ENCODE results near the gene AXIN1. TPM values are rescaled to one million over a fixed set of nuclear protein-coding genes. Genes with fewer than 3 reads are reported as not detected.
A peak's percentile ranks its signal among the peaks of the same experiment; 100 is the strongest.

AXIN1 gene
- total RNA-seq, 2 experiments from 2014 or later = 17.5 to 17.9 TPM

- Mint-ChIP-seq H3K4me3 (no peak within 1 kb of the TSS), H3K27ac (no peak within 1 kb of the TSS), H3K4me1 (ENCODE audit: low read depth) (no peaks in the 10 kb centered on the region), H3K9me3 (no peaks in the 10 kb centered on the region), H3K27me3 (ENCODE audit: low read depth) (peaks cover 3% of the 10 kb centered on the region), H3K36me3 (ENCODE audit: low read depth) (peaks cover 2% of the 10 kb centered on the region)
- CTCF ChIA-PET = interaction anchor here (0.5 kb wide), 1 partner anchor 73 kb away, joined by 3 read pairs; no protein-coding TSS in a partner anchor
- DNase-seq = no peak
- intact Hi-C loops (cut with micrococcal nuclease) = no loop called here
These were observed 69.3 kb downstream of the AXIN1 start, which contains the start of gene PDIA2 for GRCh38 chr16:283033-283805. PDIA2 (plus strand) TSS chr16:283164; CDS start chr16:283170, 6 bp downstream.

- H3K36me3 Mint-ChIP-seq (ENCODE audit: low read depth) = peaks cover 2% of the 10 kb centered on the region
- no peaks in the 10 kb centered on the region for H3K4me1 Mint-ChIP-seq (ENCODE audit: low read depth)
- CTCF ChIA-PET = no interaction called here
- H3K4me3 Mint-ChIP-seq = no peak overlapping the region
- H3K27me3 Mint-ChIP-seq (ENCODE audit: low read depth) = peaks cover 3% of the 10 kb centered on the region
- intact Hi-C loops (cut with micrococcal nuclease) = no loop called here
- no peak for DNase-seq
- H3K27ac Mint-ChIP-seq = no peak overlapping the region
- no peaks in the 10 kb centered on the region for H3K9me3 Mint-ChIP-seq
These were observed 70.0 kb downstream of the AXIN1 start for GRCh38 chr16:282491-282890.

GRCh38 chr16:281660-282255, 70.8 kb downstream of the AXIN1 start:
- H3K36me3 Mint-ChIP-seq (ENCODE audit: low read depth) = no peaks in the 10 kb centered on the region
- no peaks in the 10 kb centered on the region for H3K9me3 Mint-ChIP-seq
- intact Hi-C loops (cut with micrococcal nuclease) = no loop called here
- no peak overlapping the region for H3K27ac Mint-ChIP-seq
- no peaks in the 10 kb centered on the region for H3K4me1 Mint-ChIP-seq (ENCODE audit: low read depth)
- DNase-seq = no peak
- H3K4me3 Mint-ChIP-seq = no peak overlapping the region
- CTCF ChIA-PET = no interaction called here
- H3K27me3 Mint-ChIP-seq (ENCODE audit: low read depth) = peaks cover 9% of the 10 kb centered on the region

GRCh38 chr16:280991-281659, 71.4 kb downstream of the AXIN1 start:
- DNase-seq = no peak
- CTCF ChIA-PET = no interaction called here
- Mint-ChIP-seq H3K27ac (no peak overlapping the region), H3K9me3 (no peaks in the 10 kb centered on the region), H3K4me3 (no peak overlapping the region), H3K4me1 (ENCODE audit: low read depth) (peaks cover 3% of the 10 kb centered on the region), H3K36me3 (ENCODE audit: low read depth) (no peaks in the 10 kb centered on the region), H3K27me3 (ENCODE audit: low read depth) (peaks cover 13% of the 10 kb centered on the region)
- intact Hi-C loops (cut with micrococcal nuclease) = no loop called here

- peaks cover 4% of the 10 kb centered on the region for H3K4me1 Mint-ChIP-seq (ENCODE audit: low read depth)
- intact Hi-C loops (cut with micrococcal nuclease) = no loop called here
- H3K27ac Mint-ChIP-seq = no peak within 1 kb of the TSS
- no peaks in the 10 kb centered on the region for H3K36me3 Mint-ChIP-seq (ENCODE audit: low read depth)
- CTCF ChIA-PET = no interaction called here
- DNase-seq = no peak
- no peak within 1 kb of the TSS for H3K4me3 Mint-ChIP-seq
- H3K27me3 Mint-ChIP-seq (ENCODE audit: low read depth) = peaks cover 14% of the 10 kb centered on the region
- no peaks in the 10 kb centered on the region for H3K9me3 Mint-ChIP-seq
These were observed 72.0 kb downstream of the AXIN1 start, which contains the start of gene ARHGDIG for GRCh38 chr16:280552-280951. ARHGDIG (plus strand) TSS chr16:280591; CDS start chr16:280681, 90 bp downstream.

GRCh38 chr16:280005-280460, 72.5 kb downstream of the AXIN1 start:
- Mint-ChIP-seq H3K9me3 (no peaks in the 10 kb centered on the region), H3K36me3 (ENCODE audit: low read depth) (no peaks in the 10 kb centered on the region), H3K4me3 (no peak overlapping the region), H3K27ac (no peak overlapping the region), H3K27me3 (ENCODE audit: low read depth) (peaks cover 16% of the 10 kb centered on the region), H3K4me1 (ENCODE audit: low read depth) (peaks cover 7% of the 10 kb centered on the region)
- CTCF ChIA-PET = no interaction called here
- no peak for DNase-seq
- intact Hi-C loops (cut with micrococcal nuclease) = no loop called here

- Mint-ChIP-seq H3K9me3 (no peaks in the 10 kb centered on the region), H3K27me3 (ENCODE audit: low read depth) (peaks cover 18% of the 10 kb centered on the region), H3K27ac (no peak overlapping the region), H3K4me1 (ENCODE audit: low read depth) (peaks cover 8% of the 10 kb centered on the region), H3K36me3 (ENCODE audit: low read depth) (no peaks in the 10 kb centered on the region), H3K4me3 (no peak overlapping the region)
- no peak for DNase-seq
- CTCF ChIA-PET = interaction anchor here (0.6 to 1.0 kb wide), 2 partner anchors 16 to 83 kb away, joined by 3 to 4 read pairs; no protein-coding TSS in a partner anchor
- intact Hi-C loops (cut with micrococcal nuclease) = no loop called here
These were observed 73.0 kb downstream of the AXIN1 start for GRCh38 chr16:279531-279930.

- CTCF ChIA-PET = interaction anchor here (0.6 to 1.0 kb wide), 2 partner anchors 15 to 84 kb away, joined by 3 to 4 read pairs; no protein-coding TSS in a partner anchor
- Mint-ChIP-seq H3K36me3 (ENCODE audit: low read depth) (no peaks in the 10 kb centered on the region), H3K27ac (no peak overlapping the region), H3K9me3 (no peaks in the 10 kb centered on the region), H3K27me3 (ENCODE audit: low read depth) (peaks cover 18% of the 10 kb centered on the region), H3K4me1 (ENCODE audit: low read depth) (peaks cover 8% of the 10 kb centered on the region), H3K4me3 (no peak overlapping the region)
- peak; percentile 42 for DNase-seq
- intact Hi-C loops (cut with micrococcal nuclease) = no loop called here
These were observed 73.6 kb downstream of the AXIN1 start for GRCh38 chr16:278863-279366.

GRCh38 chr16:276426-277077, 76.0 kb downstream of the AXIN1 start:
- DNase-seq = no peak
- H3K4me3 Mint-ChIP-seq = peak overlapping the region; percentile 58
- H3K27me3 Mint-ChIP-seq (ENCODE audit: low read depth) = peaks cover 18% of the 10 kb centered on the region
- no peak overlapping the region for H3K27ac Mint-ChIP-seq
- intact Hi-C loops (cut with micrococcal nuclease) = no loop called here
- CTCF ChIA-PET = interaction anchor here (1.0 kb wide), 1 partner anchor 95 kb away, joined by 3 read pairs; no protein-coding TSS in a partner anchor
- H3K4me1 Mint-ChIP-seq (ENCODE audit: low read depth) = peaks cover 8% of the 10 kb centered on the region
- H3K9me3 Mint-ChIP-seq = no peaks in the 10 kb centered on the region
- H3K36me3 Mint-ChIP-seq (ENCODE audit: low read depth) = no peaks in the 10 kb centered on the region

GRCh38 chr16:275786-276232, 76.7 kb downstream of the AXIN1 start, which contains the start of gene RGS11:
RGS11 (minus strand) TSS chr16:275944; CDS start chr16:275911, 33 bp downstream.
- intact Hi-C loops (cut with micrococcal nuclease) = no loop called here
- Mint-ChIP-seq H3K4me1 (ENCODE audit: low read depth) (peaks cover 8% of the 10 kb centered on the region), H3K27ac (no peak within 1 kb of the TSS), H3K4me3 (peak within 1 kb of the TSS; percentile 58), H3K27me3 (ENCODE audit: low read depth) (peaks cover 18% of the 10 kb centered on the region), H3K36me3 (ENCODE audit: low read depth) (no peaks in the 10 kb centered on the region), H3K9me3 (no peaks in the 10 kb centered on the region)
- no peak for DNase-seq
- CTCF ChIA-PET = no interaction called here

- H3K9me3 Mint-ChIP-seq = no peaks in the 10 kb centered on the region
- no peaks in the 10 kb centered on the region for H3K36me3 Mint-ChIP-seq (ENCODE audit: low read depth)
- CTCF ChIA-PET = no interaction called here
- intact Hi-C loops (cut with micrococcal nuclease) = no loop called here
- no peak overlapping the region for H3K27ac Mint-ChIP-seq
- peaks cover 18% of the 10 kb centered on the region for H3K27me3 Mint-ChIP-seq (ENCODE audit: low read depth)
- peaks cover 8% of the 10 kb centered on the region for H3K4me1 Mint-ChIP-seq (ENCODE audit: low read depth)
- peak; percentile 11 for DNase-seq
- H3K4me3 Mint-ChIP-seq = peak overlapping the region; percentile 41
These were observed 77.4 kb downstream of the AXIN1 start for GRCh38 chr16:275041-275641.

All from activated naive CD4-positive, alpha-beta T cell treated with anti-CD3 and anti-CD28 coated beads for 36 hours (primary cell).